CD4-positive, CD25-positive, alpha-beta regulatory T cell (primary cell): ENCODE results near the gene PRSS53. TPM values are rescaled to one million over a fixed set of nuclear protein-coding genes. Genes with fewer than 3 reads are reported as not detected.
A peak's percentile ranks its signal among the peaks of the same experiment; 100 is the strongest.

ENCODE experiments used
- ATAC-seq, 2 donors: fragments of 150-1000 bp; cut with Tn5 transposase; one replicate each; pipeline ENCODE4 v1.10.0; 2021; ENCODE audit warnings: low read depth in 2 of 2, moderate number of reproducible peaks in 2 of 2, moderate library complexity in 1 of 2
- DNase-seq, 3 donors: peaks; one replicate each; pipeline versions ENCODE4 v3.0.0 to v3.0.0-alpha.2; 2012 to 2022; ENCODE audit warnings: mixed read lengths in 1 of 3
- H3K27ac ChIP-seq: one replicate; pipeline ENCODE4 v1.7.0; 2013; ENCODE audit warnings: mild to moderate bottlenecking, low read length; ENCODE audit not compliant: insufficient read depth, poor library complexity, severe bottlenecking
- H3K27me3 ChIP-seq: one replicate; pipeline ENCODE4 v1.7.0; 2013; ENCODE audit warnings: low read length; ENCODE audit not compliant: control insufficient read depth, insufficient read depth
- H3K36me3 ChIP-seq: one replicate; pipeline ENCODE4 v1.7.0; 2013; ENCODE audit warnings: mild to moderate bottlenecking, low read length, moderate library complexity; ENCODE audit not compliant: control insufficient read depth, insufficient read depth
- H3K4me1 ChIP-seq: 2 replicates; pipeline ENCODE4 v1.7.0; 2013; ENCODE audit warnings: mild to moderate bottlenecking, low read length; ENCODE audit not compliant: insufficient read depth, control insufficient read depth, poor library complexity, severe bottlenecking
- H3K4me3 ChIP-seq: one replicate; pipeline ENCODE4 v1.7.0; 2013; ENCODE audit warnings: low read depth, mild to moderate bottlenecking, low read length, moderate library complexity
- H3K9me3 ChIP-seq, 2 experiments: 1 replicate in 1 of 2; 2 replicates in 1 of 2; pipeline ENCODE4 v1.7.0; 2013; ENCODE audit warnings: low read length in 2 of 2, mild to moderate bottlenecking in 1 of 2, moderate library complexity in 1 of 2; ENCODE audit not compliant: control insufficient read depth in 2 of 2
- H3K27ac Mint-ChIP-seq, 3 donors: one replicate each; pipeline ENCODE4 v1.8.0; 2020 to 2022; ENCODE audit warnings: mild to moderate bottlenecking in 3 of 3, mixed read lengths in 3 of 3, moderate library complexity in 2 of 3
- H3K27me3 Mint-ChIP-seq: one replicate; pipeline ENCODE4 v1.8.0; 2022; ENCODE audit warnings: mild to moderate bottlenecking, mixed read lengths
- H3K36me3 Mint-ChIP-seq: one replicate; pipeline ENCODE4 v1.8.0; 2020; ENCODE audit warnings: mixed read lengths
- H3K4me1 Mint-ChIP-seq, 4 donors: one replicate each; pipeline ENCODE4 v1.8.0; 2020 to 2022; ENCODE audit warnings: mixed read lengths in 4 of 4, mild to moderate bottlenecking in 1 of 4
- H3K4me3 Mint-ChIP-seq, 4 donors: one replicate each; pipeline ENCODE4 v1.8.0; 2020 to 2022; ENCODE audit warnings: mild to moderate bottlenecking in 4 of 4, mixed read lengths in 4 of 4, moderate library complexity in 3 of 4
- H3K9me3 Mint-ChIP-seq, 7 donors: one replicate each; pipeline ENCODE4 v1.8.0; 2020 to 2022; ENCODE audit warnings: mixed read lengths in 7 of 7, mild to moderate bottlenecking in 3 of 7, moderate library complexity in 2 of 7
- polyA plus RNA-seq, 4 donors: library from polyadenylated mRNA; unstranded; fragments of 300-500 nt; fragmentation: Illumina TruSeq; gene quantifications; one replicate each; pipeline ENCODE4 v1.2.3, GENCODE V29; 2021
- total RNA-seq: library from RNA; stranded (reverse); gene quantifications from one replicate; pipeline ENCODE4 v1.2.3, GENCODE V29; 2022

The PRSS53 gene
- total and polyA plus RNA-seq, 5 donors from 2014 or later = 0.41 to 8.2 (median 0.75) TPM

DNA sequence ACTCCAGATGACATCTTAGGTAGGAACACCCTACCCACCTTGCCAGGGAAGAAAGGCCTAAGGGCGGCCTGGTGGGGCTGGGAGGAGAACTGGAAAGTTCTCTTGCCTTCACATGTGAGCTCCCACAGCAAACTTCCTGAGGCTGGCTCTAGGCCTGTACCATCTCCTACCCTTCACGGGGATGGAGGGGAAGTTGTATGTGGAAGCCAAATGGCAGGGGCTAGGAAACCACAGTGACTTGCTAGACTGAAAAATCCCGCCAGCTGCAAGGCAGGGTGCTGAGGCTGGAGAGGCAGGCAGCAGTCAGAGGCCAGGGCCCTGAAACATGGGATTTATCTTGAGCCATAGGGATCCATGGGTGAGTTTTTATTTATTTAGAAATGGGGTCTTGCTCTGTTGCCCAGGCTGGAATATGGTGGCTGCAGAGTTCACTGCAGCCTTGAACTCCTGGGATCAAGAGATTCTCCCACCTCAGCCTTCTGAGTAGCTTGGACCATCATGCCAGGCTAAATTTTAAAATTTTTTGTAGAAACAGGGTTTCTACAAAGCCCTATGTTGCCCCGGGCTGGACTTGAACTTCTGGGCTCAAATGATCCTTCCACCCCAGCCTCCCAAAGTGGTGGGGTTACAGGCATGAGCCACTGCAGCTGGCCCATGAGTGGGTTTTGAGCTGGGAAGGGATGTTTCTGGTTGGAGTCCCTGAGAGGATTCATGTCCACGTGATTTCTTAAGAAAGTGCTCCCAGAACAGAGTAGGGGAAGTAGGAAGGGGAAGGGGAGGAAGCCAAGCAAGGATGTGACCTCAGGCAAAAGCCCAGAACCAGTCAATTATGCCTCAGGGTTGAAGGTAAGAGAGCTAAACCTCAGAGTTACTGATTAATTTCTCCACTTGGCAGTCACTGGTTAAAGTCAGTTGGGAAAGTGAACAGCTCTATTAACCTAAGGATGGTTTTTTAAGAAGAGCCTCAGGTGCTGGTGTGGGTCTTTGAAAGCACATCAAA is 24.7 kb upstream of the PRSS53 start:
- Histone ChIP-seq H3K27me3 (no peaks in the 10 kb centered on the region), H3K4me1 (peaks cover 18% of the 10 kb centered on the region), H3K9me3 (no peaks in the 10 kb centered on the region), H3K4me3 (no peak overlapping the region), H3K36me3 (peaks cover 9% of the 10 kb centered on the region), H3K27ac (no peak overlapping the region)
- Mint-ChIP-seq H3K36me3 (peaks cover 5% of the 10 kb centered on the region), H3K27ac (peak overlapping the region in 1 of 3 donors; percentile 32), H3K4me3 (peak overlapping the region in 2 of 4 donors; percentile 31 to 64), H3K27me3 (no peaks in the 10 kb centered on the region), H3K4me1 (peaks cover 0 to 32% (median 14%) of the 10 kb centered on the region in 4 donors), H3K9me3 (no peaks in the 10 kb centered on the region)
- DNase-seq (no peak), ATAC-seq (no peak)

DNA sequence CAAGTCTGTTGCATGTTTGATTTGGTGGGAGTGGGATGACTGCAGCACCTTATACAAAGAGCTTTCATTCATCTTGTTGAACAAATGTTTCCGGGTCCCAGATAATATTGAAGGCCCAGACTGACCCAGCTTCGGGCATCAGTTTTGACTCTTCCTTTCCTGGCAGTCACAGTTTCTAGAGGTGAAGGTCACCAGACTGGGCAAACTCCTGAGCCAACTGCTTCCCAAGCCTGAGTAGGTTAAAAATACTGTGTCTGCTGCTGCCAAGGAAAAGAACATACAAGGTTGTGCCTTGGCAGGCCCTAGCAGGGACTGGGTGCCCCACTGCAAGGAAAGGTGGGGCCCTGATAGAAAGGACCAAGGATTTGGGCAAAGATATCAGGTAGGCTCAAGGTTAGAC is 24.0 kb upstream of the PRSS53 start:
- H3K4me1 ChIP-seq = peaks cover 16% of the 10 kb centered on the region
- H3K27me3 ChIP-seq = no peaks in the 10 kb centered on the region
- Mint-ChIP-seq H3K27me3 (no peaks in the 10 kb centered on the region), H3K36me3 (peaks cover 5% of the 10 kb centered on the region), H3K27ac (no peak overlapping the region), H3K4me3 (peak overlapping the region in 1 of 4 donors; percentile 12), H3K9me3 (no peaks in the 10 kb centered on the region), H3K4me1 (peaks cover 4 to 30% (median 12%) of the 10 kb centered on the region in 4 donors)
- no peak for DNase-seq
- no peak for ATAC-seq
- H3K27ac ChIP-seq = no peak overlapping the region
- H3K36me3 ChIP-seq = peaks cover 9% of the 10 kb centered on the region
- H3K4me3 ChIP-seq = no peak overlapping the region
- no peaks in the 10 kb centered on the region for H3K9me3 ChIP-seq

DNA sequence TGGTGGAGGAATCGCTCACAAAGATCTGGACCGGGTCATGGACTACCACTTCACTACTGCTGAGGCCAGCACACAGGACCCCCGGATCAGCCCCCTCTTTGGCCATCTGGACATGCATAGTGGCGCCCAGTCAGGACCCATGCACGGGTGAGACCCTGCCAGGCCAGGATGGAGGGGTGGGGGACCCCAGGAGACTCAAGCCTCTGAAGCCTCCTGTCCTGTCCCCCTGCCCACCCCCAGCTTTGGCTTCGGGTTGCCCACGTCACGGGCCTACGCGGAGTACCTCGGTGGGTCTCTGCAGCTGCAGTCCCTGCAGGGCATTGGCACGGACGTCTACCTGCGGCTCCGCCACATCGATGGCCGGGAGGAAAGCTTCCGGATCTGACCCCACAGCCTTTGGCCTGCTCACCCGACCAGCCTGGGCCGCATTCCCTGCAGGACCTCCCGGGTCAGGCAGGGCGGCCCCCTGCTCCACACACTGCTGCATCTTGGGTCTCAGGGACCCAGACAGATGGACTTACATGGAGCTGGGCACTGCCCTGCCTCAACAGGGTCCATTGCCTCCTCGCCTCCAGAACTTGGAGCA is 23.2 kb upstream of the PRSS53 start:
- H3K27me3 Mint-ChIP-seq = no peaks in the 10 kb centered on the region
- peaks cover 5% of the 10 kb centered on the region for H3K36me3 Mint-ChIP-seq
- no peaks in the 10 kb centered on the region for H3K9me3 Mint-ChIP-seq
- no peak overlapping the region for H3K27ac Mint-ChIP-seq
- H3K4me3 ChIP-seq = no peak overlapping the region
- DNase-seq (no peak), ATAC-seq (no peak)
- no peaks in the 10 kb centered on the region for H3K27me3 ChIP-seq
- H3K4me3 Mint-ChIP-seq = peak overlapping the region in 3 of 4 donors; percentile 7 to 87 (median 44)
- peaks cover 8 to 32% (median 13%) of the 10 kb centered on the region in 4 donors for H3K4me1 Mint-ChIP-seq
- no peak overlapping the region for H3K27ac ChIP-seq
- H3K4me1 ChIP-seq = peaks cover 16% of the 10 kb centered on the region
- peaks cover 9% of the 10 kb centered on the region for H3K36me3 ChIP-seq
- no peaks in the 10 kb centered on the region for H3K9me3 ChIP-seq

DNA sequence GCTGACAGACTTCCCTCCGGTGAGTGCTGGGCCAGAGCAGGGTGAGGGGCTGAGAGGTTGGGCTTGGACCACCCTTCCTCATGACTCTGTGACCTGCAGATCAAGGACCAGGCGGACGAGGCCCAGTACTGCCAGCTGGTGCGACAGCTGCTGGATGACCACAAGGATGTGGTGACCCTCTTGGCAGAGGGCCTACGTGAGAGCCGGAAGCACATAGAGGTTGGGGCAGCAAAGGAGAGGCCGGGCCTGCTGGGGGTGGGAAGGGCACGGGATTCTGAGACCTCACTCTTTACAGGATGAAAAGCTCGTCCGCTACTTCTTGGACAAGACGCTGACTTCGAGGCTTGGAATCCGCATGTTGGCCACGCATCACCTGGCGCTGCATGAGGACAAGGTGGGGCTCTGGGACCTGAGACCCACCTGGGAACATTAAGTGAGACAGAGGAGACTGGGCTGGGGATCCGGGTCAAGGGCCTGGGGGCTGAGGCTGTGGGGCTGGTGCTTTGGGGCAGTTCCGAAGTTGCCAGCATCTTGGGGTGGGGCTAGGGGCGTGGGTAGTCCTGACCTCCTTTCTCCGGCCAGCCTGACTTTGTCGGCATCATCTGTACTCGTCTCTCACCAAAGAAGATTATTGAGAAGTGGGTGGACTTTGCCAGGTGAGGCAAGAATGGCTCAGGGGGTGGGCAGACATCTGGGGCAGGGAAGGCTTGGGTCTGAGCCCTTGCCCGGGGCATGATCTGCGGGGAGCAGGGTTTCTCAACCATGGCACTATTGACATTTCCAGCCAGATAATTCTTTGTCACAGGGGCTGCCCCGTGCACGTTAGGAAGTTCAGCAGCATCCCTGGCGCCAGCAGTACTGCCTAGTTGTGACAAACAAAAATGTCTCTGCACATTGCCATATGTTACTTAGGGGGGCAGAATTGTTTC is 21.6 kb upstream of the PRSS53 start:
- DNase-seq (no peak), ATAC-seq (no peak)
- H3K27me3 Mint-ChIP-seq = no peaks in the 10 kb centered on the region
- no peaks in the 10 kb centered on the region for H3K9me3 ChIP-seq
- no peaks in the 10 kb centered on the region for H3K27me3 ChIP-seq
- H3K36me3 Mint-ChIP-seq = peaks cover 5% of the 10 kb centered on the region
- peak overlapping the region; percentile 31 to 48 (median 32) for H3K27ac Mint-ChIP-seq
- peaks cover 8 to 32% (median 12%) of the 10 kb centered on the region in 4 donors for H3K4me1 Mint-ChIP-seq
- peaks cover 18% of the 10 kb centered on the region for H3K4me1 ChIP-seq
- H3K36me3 ChIP-seq = peaks cover 9% of the 10 kb centered on the region
- peaks cover 0 to 1% (median 0%) of the 10 kb centered on the region in 7 donors for H3K9me3 Mint-ChIP-seq
- no peak overlapping the region for H3K27ac ChIP-seq
- peak overlapping the region; percentile 61 to 87 (median 86) for H3K4me3 Mint-ChIP-seq
- H3K4me3 ChIP-seq = no peak overlapping the region

DNA sequence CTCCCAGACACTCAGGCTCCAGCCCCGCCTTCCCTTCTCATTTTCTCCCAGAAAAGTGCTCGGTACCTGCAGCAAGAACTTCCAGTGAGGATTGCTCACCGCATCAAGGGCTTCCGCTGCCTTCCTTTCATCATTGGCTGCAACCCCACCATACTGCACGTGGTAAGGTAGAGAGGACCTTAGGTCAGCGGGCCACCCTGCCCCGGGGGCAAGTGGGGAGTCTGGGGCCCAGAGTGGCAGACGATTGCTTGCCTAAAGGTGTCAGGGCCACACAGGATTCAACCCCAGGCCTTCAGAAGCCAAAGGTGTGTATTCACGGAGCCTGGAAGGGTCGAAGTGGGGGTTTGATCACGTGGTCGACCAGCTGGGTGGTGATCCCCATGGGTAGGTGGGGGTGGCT is 20.9 kb upstream of the PRSS53 start:
- no peak overlapping the region for H3K27ac ChIP-seq
- no peaks in the 10 kb centered on the region for H3K27me3 ChIP-seq
- peaks cover 18% of the 10 kb centered on the region for H3K4me1 ChIP-seq
- Mint-ChIP-seq H3K36me3 (peaks cover 5% of the 10 kb centered on the region), H3K9me3 (peaks cover 0 to 1% (median 0%) of the 10 kb centered on the region in 7 donors), H3K27ac (peak overlapping the region in 2 of 3 donors; percentile 68 to 75), H3K4me3 (peak overlapping the region; percentile 86 to 90 (median 87)), H3K27me3 (no peaks in the 10 kb centered on the region), H3K4me1 (peaks cover 8 to 32% (median 11%) of the 10 kb centered on the region in 4 donors)
- ATAC-seq (no peak), DNase-seq (no peak)
- no peak overlapping the region for H3K4me3 ChIP-seq
- peaks cover 9% of the 10 kb centered on the region for H3K36me3 ChIP-seq
- no peaks in the 10 kb centered on the region for H3K9me3 ChIP-seq

DNA sequence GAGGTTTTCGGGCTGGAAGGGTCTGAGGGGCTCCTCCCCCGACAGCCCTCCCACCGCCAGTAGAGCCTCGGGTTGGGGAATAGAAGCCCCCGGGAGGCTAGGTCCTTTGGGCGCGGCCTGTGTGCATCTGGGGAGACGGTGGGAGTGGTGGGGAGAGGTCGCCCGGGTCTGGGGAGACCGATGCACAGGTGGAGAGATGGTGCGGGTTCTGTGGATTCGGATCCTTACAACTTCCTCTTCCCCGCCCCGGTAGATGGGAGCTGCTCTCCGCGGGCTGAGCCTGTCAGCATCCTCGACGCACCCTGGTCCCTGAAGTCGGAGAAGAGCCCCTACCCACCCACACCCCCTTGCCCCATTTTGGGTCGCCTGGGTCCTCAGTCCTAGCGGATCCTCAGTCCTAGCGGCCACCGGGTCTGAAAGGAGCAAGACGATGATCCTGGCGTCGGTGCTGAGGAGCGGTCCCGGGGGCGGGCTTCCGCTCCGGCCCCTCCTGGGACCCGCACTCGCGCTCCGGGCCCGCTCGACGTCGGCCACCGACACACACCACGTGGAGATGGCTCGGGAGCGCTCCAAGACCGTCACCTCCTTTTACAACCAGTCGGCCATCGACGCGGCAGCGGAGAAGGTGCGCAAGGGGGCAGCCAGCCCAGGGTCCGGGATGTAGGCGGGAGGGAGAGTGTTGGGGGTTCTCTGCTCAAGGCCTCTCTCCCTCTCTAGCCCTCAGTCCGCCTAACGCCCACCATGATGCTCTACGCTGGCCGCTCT is 20.2 kb upstream of the PRSS53 start:
- no peaks in the 10 kb centered on the region for H3K9me3 ChIP-seq
- no peak overlapping the region for H3K4me3 ChIP-seq
- no peak for ATAC-seq
- peak overlapping the region; percentile 86 to 90 (median 87) for H3K4me3 Mint-ChIP-seq
- H3K36me3 ChIP-seq = peaks cover 9% of the 10 kb centered on the region
- H3K9me3 Mint-ChIP-seq = peaks cover 0 to 1% (median 0%) of the 10 kb centered on the region in 7 donors
- peaks cover 5% of the 10 kb centered on the region for H3K36me3 Mint-ChIP-seq
- H3K4me1 Mint-ChIP-seq = peaks cover 8 to 30% (median 11%) of the 10 kb centered on the region in 4 donors
- peak overlapping the region; percentile 63 for H3K27ac ChIP-seq
- peak overlapping the region in 2 of 3 donors; percentile 68 to 83 for H3K27ac Mint-ChIP-seq
- no peaks in the 10 kb centered on the region for H3K27me3 Mint-ChIP-seq
- DNase-seq = no peak
- H3K4me1 ChIP-seq = peaks cover 18% of the 10 kb centered on the region
- no peaks in the 10 kb centered on the region for H3K27me3 ChIP-seq
